Myometrial cell (primary cell): ENCODE measurements around the gene COBL. TPM values are rescaled to one million over a fixed set of nuclear protein-coding genes. Genes with fewer than 3 reads are reported as not detected.

ENCODE experiments used
- total RNA-seq: library from RNA; depleted of rRNA; stranded (reverse); fragments of >200 nt; gene quantifications from 2 replicates; pipeline ENCODE4 v1.2.3, GENCODE V29; 2015

Gene COBL, protein sequence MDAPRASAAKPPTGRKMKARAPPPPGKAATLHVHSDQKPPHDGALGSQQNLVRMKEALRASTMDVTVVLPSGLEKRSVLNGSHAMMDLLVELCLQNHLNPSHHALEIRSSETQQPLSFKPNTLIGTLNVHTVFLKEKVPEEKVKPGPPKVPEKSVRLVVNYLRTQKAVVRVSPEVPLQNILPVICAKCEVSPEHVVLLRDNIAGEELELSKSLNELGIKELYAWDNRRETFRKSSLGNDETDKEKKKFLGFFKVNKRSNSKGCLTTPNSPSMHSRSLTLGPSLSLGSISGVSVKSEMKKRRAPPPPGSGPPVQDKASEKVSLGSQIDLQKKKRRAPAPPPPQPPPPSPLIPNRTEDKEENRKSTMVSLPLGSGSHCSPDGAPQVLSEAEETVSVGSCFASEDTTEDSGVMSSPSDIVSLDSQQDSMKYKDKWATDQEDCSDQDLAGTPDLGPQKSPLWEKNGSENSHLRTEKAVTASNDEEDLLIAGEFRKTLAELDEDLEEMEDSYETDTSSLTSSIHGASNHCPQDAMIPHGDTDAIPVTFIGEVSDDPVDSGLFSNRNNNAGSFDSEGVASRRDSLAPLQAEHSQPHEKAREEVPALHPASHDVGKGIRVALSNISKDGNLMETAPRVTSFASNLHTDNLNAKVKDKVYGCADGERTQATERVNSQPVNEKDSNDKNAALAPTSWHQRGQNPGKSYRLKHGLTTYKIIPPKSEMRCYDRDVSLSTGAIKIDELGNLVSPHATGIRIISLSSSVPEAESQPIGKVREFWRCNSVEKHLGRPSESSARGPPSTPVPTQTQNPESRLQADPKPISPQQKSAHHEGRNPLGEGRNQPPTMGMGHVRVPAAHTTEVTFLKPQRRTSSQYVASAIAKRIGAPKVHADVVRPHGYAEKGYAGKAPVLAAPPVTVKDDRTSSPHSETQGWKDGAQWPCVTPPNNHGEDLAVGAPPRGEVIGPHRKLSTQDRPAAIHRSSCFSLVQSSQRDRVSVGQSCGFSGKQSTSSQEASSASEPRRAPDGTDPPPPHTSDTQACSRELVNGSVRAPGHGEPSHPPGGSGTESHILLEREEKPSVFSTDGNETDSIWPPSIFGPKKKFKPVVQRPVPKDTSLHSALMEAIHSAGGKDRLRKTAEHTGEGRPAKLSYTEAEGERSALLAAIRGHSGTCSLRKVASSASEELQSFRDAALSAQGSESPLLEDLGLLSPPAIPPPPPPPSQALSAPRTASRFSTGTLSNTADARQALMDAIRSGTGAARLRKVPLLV
- total RNA-seq: not detected in 2 replicates

GRCh38 chr7:51316666-51317581 lies at the start of gene COBL:
COBL (minus strand) TSS chr7:51316809; CDS start chr7:51316633, 176 bp downstream.

